A673 (cell line): ENCODE data around the gene EMID1. TPM values are rescaled to one million over a fixed set of nuclear protein-coding genes. Genes with fewer than 3 reads are reported as not detected.

Experiments
- BruUV-seq: library from RNA; stranded (reverse); fragments of 400-500 nt; replicated peaks from 2 replicates; lab custom pipeline; 2021; lab: Mats Ljungman, UMichigan
- CTCF ChIA-PET: fragments of 300-600 bp; sonication (Branson Sonifier 250); formaldehyde crosslinking; loops from one replicate; lab custom pipeline; 2022; ENCODE audit warnings: antibody characterized with exemption; lab: Charles Lee
- POLR2A ChIA-PET: fragments of 300-600 bp; sonication (Branson Sonifier 250); formaldehyde crosslinking; loops from one replicate; lab custom pipeline; 2022; ENCODE audit warnings: antibody characterized with exemption; ENCODE audit not compliant: low non-redundant PET; lab: Charles Lee
- DNase-seq: peaks from one replicate; pipeline ENCODE4 v3.0.0-alpha.2; 2015; ENCODE audit warnings: low spot score
- H3K27ac ChIP-seq: fragments of 200-600 bp; sonication (generic); 2 replicates; pipeline ENCODE4 v1.5.1; 2016; ENCODE audit warnings: mixed run types, low read depth, mild to moderate bottlenecking, mixed read lengths, antibody characterized with exemption, low read length; ENCODE audit not compliant: poor library complexity, severe bottlenecking
- H3K27me3 ChIP-seq: fragments of 200-600 bp; sonication (generic); replicated peaks from 2 replicates; pipeline ENCODE4 v1.6.1; 2017; ENCODE audit warnings: mixed run types, low read depth, mild to moderate bottlenecking, mixed read lengths, antibody characterized with exemption, low read length; ENCODE audit not compliant: insufficient read depth, poor library complexity
- H3K36me3 ChIP-seq: fragments of 200-600 bp; sonication (generic); 2 replicates; pipeline ENCODE4 v1.6.1; 2016; ENCODE audit warnings: mixed run types, mild to moderate bottlenecking, mixed read lengths, antibody characterized with exemption, low read length; ENCODE audit not compliant: insufficient read depth, poor library complexity, severe bottlenecking
- H3K4me1 ChIP-seq: fragments of 200-600 bp; sonication (generic); 2 replicates; pipeline ENCODE4 v1.6.1; 2017; ENCODE audit warnings: mixed run types, mild to moderate bottlenecking, mixed read lengths, antibody characterized with exemption, low read length; ENCODE audit not compliant: insufficient read depth, poor library complexity, severe bottlenecking
- H3K4me3 ChIP-seq: fragments of 200-600 bp; sonication (generic); 2 replicates; pipeline ENCODE4 v1.5.1; 2016; ENCODE audit warnings: low read depth, mixed run types, mild to moderate bottlenecking, mixed read lengths, low read length; ENCODE audit not compliant: poor library complexity, severe bottlenecking
- H3K9me3 ChIP-seq: fragments of 200-600 bp; sonication (generic); 2 replicates; pipeline ENCODE4 v1.6.1; 2016; ENCODE audit warnings: mixed run types, low read depth, mild to moderate bottlenecking, mixed read lengths, antibody characterized with exemption, low read length; ENCODE audit not compliant: poor library complexity, severe bottlenecking
- EZH2 ChIP-seq: fragments of 200-600 bp; sonication (generic); IDR thresholded peaks from 2 replicates; pipeline ENCODE4 v1.6.1; 2017; ENCODE audit warnings: borderline replicate concordance, low read depth, mild to moderate bottlenecking, mixed read lengths, antibody characterized with exemption, low read length; ENCODE audit not compliant: poor library complexity, severe bottlenecking
- intact Hi-C: fragments of 100-400 bp; cut with micrococcal nuclease; formaldehyde crosslinking; loops from one replicate; pipeline ENCODE4 v1.10.0; 2022; ENCODE audit not compliant: unreplicated experiment
- total RNA-seq: library from RNA; stranded (reverse); gene quantifications from 2 replicates; pipeline ENCODE4 v1.2.3, GENCODE V29; 2021
- TF ChIP-seq, protein P1 (sequence below): fragments of 300-800, 200-600 bp; sonication (generic); conservative IDR thresholded peaks from 2 replicates; pipeline ENCODE4 v1.5.1; 2017; ENCODE audit warnings: low read depth, mild to moderate bottlenecking, antibody characterized with exemption, low read length, moderate library complexity, mixed read lengths

Gene EMID1
- total RNA-seq, 1 experiment from 2014 or later: not detected

DNA sequence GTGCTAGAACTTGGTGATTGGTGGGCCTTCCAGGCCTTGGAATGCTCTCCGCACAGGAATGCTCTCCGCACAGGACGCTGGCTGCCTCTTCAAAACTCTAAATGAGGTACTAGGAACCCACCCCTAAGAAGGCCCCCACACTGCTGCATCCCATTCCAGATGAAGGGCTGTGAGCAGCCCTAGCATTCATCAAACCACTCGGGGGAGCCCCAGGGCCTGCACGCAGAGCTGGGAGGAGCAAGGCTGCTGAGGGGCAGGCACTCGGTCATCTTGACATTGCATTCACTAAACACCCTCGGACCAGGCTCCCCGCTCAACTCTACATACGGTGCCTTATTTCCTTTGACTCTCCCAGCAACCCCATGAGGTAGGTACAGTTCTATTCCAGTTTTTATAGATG, 49.2 kb upstream of the EMID1 start:
- H3K27ac ChIP-seq: no peak overlapping the region
- DNase-seq: no peak
- H3K27me3 ChIP-seq: no peaks in the 10 kb centered on the region
- no peak for TF ChIP-seq EZH2
- TF ChIP-seq, protein P1, sequence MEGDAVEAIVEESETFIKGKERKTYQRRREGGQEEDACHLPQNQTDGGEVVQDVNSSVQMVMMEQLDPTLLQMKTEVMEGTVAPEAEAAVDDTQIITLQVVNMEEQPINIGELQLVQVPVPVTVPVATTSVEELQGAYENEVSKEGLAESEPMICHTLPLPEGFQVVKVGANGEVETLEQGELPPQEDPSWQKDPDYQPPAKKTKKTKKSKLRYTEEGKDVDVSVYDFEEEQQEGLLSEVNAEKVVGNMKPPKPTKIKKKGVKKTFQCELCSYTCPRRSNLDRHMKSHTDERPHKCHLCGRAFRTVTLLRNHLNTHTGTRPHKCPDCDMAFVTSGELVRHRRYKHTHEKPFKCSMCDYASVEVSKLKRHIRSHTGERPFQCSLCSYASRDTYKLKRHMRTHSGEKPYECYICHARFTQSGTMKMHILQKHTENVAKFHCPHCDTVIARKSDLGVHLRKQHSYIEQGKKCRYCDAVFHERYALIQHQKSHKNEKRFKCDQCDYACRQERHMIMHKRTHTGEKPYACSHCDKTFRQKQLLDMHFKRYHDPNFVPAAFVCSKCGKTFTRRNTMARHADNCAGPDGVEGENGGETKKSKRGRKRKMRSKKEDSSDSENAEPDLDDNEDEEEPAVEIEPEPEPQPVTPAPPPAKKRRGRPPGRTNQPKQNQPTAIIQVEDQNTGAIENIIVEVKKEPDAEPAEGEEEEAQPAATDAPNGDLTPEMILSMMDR: peak; percentile 23; the same call in 1 of the 2 replicates
- BruUV-seq: no TSS peak
- H3K4me1 ChIP-seq: peaks cover 25% of the 10 kb centered on the region
- no peaks in the 10 kb centered on the region for H3K36me3 ChIP-seq
- no peak overlapping the region for H3K4me3 ChIP-seq
- ChIA-PET CTCF (no interaction called here), POLR2A (no interaction called here)
- no peaks in the 10 kb centered on the region for H3K9me3 ChIP-seq
- intact Hi-C loops: loop anchor here (10.0 kb wide), 1 partner anchor 82 kb away; the partner anchor contains the start of gene KREMEN1

DNA sequence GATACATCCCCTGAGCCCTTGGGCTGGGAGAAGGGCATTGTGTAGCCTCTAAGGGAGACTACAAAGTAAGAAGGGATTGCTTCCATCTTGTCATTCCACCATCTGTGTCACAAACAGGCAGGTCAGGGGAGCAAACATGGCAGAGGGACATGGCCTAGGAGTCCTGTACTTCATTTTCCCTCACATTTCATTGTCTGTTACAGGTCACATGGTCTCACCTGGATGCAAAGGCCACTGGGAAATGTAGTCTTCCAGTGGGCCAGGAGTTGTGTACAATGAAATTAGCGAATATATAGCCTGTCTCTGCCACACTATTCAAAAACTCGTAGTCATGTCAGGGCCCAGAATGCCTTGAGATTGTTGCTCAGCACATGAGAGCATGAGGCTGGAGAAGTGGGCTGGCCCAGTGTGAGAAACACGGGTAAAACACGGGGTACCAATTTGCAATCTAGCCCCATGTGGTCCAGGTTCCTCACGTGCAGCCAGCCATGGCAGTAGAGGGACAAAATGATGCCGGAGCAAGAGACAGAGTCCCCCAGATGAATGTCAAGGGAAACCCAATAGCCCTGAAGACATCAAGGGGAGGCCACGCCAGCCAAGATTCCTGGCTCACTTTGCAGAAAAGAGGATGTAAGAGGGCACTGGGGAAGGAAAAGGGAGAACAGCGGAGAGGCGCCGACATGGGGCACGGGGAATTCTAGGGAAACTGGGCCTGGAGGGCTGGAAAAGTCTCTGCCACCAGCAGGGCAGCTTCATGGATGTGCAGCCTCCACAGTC, 47.7 kb upstream of the EMID1 start:
- Histone ChIP-seq H3K4me3 (no peak overlapping the region), H3K4me1 (peaks cover 13% of the 10 kb centered on the region), H3K36me3 (no peaks in the 10 kb centered on the region), H3K27ac (no peak overlapping the region), H3K9me3 (no peaks in the 10 kb centered on the region), H3K27me3 (no peaks in the 10 kb centered on the region)
- TF ChIP-seq EZH2: no peak
- TF ChIP-seq, protein P1: no peak
- ChIA-PET CTCF (interaction anchor here (0.6 kb wide), 1 partner anchor 10 kb away, joined by 4 read pairs; no protein-coding TSS in a partner anchor), POLR2A (no interaction called here)
- intact Hi-C loops: loop anchor here (10.0 kb wide), 1 partner anchor 83 kb away; the partner anchor contains the start of gene KREMEN1
- BruUV-seq: no TSS peak
- no peak for DNase-seq

DNA sequence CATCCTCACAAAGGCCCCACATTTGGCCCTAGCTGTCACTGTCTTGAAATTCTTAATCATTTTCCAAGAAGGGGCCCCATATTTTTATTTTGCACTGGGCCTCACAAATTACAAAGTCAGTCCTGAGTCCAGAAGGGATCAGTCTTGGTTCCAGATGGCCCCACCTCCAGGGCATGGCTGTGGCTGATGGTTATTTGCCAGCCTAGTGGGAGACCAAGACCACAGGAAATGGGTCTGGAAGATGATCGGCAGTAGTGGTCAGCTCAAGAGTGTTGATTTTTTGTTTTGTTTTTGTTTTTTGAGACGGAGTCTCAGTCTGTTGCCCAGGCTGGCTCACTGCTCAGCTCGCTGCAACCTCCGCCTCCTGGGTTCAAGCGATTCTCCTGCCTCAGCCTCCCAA, 47.1 kb upstream of the EMID1 start:
- TF ChIP-seq, protein P1: no peak
- TF ChIP-seq EZH2: no peak
- Histone ChIP-seq H3K4me1 (peaks cover 7% of the 10 kb centered on the region), H3K27ac (no peak overlapping the region), H3K27me3 (no peaks in the 10 kb centered on the region), H3K36me3 (no peaks in the 10 kb centered on the region), H3K9me3 (no peaks in the 10 kb centered on the region), H3K4me3 (no peak overlapping the region)
- DNase-seq: no peak
- no TSS peak for BruUV-seq
- ChIA-PET POLR2A (no interaction called here), CTCF (no interaction called here)
- intact Hi-C loops: loop anchor here (10.0 kb wide), 1 partner anchor 84 kb away; the partner anchor contains the start of gene KREMEN1
